Stimulated activated CD8-positive, alpha-beta memory T cell treated with anti-CD3 and anti-CD28 coated beads, Interleukin-7, amount 100 ng/mL, for 1 hour (primary cell): ENCODE data around the gene ALG11.

Experiments
- DNase-seq, 2 donors: peaks; one replicate each; pipeline ENCODE4 v3.0.0-alpha.2; 2020; ENCODE audit warnings: low read depth in 2 of 2

ALG11 gene

DNA sequence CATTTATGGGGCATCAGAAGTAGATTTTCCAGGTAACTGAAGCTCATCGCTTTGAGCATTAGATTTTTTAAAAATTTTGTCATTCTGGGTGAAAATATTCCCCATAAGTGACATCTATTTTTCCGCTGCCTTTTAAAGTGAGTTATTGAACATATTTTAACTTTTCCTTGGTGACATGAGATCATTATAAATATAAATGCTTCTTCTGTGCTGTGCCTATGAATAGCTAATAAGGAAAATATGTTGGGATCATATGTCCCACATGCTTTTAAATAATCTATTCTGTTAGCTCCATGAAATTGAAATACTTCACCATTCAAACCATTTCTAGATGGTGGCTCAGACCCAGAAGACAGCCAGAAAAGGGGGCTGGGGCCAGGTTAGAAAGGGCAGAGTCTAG lies 15.0 kb upstream of the ALG11 start:
- no peak for DNase-seq

DNA sequence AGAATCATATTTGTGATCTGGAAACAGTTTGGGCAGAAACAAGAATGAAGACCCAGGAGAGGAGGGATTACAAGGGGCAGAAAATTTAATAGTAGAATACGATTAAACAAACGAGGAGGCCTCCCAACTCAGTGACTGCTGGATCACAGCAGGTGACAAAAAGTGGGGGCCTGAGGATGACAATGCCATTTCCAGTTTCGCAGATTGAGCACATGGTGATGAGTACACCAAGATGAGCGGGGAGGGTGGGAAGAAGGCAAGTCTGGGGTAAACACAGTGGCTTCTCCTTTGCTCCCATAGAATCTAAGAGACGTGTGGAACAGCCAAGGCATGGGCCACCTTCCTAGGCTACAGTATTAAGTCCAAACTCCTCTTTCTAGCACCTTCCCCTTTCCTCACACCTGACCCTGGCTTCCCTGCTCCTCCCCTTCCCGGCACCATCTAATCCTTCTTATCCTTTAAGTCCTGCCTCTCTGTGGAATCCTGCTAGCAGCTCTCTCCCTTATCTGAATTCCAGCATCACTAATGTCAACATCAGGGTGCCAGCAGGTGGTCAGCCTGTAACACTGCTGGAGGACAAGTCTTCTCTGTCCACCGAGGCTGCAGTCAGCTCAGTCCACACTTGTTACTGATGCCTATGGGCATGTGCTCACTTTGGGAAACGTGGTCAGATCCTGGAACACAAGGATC lies 14.4 kb upstream of the ALG11 start:
- no peak for DNase-seq

DNA sequence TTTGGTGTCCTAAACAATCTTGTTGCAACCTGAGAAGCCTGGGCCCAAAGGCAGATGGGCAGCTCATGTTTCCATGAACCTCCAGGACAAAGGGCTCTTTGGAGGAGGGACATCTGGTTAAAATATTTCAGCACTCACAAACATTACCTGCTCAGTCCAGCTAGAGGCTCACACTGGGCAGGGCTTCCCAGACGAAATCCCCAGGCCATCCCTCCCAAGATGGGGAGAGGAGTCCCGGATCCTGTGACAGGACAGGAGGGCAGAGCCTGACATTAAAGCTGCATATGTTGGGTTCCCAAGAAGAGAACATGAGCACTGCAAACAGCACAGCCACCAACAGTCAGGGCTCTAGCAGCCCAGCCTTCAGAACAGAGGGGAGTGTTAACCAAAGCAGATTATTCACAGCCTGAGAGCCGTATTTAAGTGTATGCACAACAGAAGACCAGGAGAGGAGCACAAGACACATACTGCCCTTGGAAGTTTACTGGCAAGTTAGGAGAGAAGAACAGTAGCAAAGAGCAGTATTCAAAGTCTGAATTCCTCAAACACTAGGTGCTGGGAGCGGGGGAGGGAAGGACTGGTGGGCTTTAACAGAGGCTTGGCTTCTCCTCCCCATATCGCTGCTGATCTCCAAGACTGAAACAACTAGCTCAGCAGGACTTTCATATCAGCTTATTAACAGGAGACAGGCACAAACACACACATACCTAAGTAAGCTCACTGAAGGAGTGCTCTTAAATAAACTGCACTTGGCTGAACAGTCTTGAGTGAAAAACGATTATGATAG lies 13.3 kb upstream of the ALG11 start:
- DNase-seq = no peak

DNA sequence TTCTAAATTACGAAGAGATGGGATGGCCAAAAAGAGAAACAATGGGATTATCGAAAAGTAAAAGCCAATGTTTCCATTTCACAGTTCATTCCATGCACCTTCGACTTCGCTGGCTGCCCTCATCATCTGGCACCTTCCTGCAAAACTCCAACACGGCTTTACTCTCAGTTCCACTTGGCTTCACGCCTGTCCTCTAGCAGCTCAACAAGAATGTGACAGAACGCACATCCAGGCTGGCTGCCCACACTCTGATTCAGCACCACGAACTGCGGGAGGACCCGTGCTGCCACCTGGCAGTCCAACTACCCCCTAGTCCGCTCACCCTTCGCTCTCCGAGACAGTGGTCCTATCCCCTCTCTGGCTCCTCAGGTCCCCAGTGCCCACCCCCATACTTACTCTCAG lies 12.7 kb upstream of the ALG11 start:
- no peak for DNase-seq

DNA sequence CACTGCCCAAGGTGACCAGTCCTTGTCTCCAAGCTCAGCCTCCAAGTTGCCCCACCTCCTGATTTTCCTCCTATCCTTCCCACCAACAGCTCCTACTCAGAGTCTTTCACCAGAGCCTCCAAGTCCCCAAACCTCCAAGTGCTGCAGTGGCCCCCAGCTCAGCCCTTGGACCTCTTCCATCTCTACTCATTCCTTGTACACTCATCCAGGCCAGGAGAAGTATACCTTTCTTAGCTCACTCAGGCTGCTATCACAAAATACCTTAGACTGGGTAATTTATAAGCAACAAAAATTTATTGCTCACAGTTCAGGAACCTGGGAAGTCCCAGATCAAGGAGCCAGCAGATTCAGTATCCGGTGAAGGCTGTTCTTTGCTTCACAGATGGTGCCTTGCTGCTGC lies 12.3 kb upstream of the ALG11 start:
- DNase-seq = no peak

DNA sequence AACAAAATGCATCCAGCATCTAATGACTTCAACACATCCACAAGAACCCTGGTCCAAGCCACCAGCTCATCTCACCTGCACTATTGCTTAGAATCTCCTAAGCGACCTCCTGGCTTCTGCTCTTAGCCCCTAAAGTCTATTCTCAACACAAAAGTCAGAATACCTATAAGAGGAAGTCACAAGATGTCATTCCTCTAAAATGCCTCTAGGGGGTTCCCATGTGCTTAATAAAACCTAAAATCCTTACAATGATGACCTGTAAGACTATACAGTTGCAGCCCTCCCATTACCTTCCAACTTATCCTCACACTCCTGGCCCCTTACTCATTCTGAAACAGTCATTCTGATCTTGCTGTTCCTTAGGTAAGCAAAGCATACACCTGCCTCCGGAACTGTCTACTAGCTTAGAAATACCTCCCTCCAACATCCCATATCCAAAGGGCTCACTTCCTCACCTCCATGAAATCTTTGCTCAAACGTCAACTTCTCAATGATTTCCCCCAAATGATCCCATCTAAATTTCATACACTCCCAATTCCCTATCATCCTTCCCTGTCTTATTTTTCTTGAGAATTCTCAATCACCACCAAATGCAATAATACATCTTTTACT lies 11.0 kb upstream of the ALG11 start:
- no peak for DNase-seq

DNA sequence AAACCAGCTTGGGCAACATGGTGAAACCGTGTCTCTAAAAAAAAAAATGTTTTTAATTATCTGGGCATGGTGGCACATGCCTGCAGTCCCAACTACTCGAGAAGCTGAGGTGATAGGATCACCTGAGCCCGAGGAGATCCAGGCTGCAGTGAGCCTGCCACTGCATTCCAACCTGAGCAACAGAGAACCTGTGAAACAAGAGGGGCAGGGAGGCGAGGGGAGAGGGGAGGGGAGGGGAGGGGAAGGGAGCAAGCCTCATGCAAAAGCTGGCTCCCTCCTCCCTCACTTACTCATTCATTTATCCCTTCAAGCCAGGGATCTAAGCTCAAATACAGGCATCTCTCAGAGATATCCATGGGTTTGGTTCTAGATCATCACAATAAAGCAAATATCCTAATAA lies 9.8 kb upstream of the ALG11 start:
- no peak for DNase-seq

DNA sequence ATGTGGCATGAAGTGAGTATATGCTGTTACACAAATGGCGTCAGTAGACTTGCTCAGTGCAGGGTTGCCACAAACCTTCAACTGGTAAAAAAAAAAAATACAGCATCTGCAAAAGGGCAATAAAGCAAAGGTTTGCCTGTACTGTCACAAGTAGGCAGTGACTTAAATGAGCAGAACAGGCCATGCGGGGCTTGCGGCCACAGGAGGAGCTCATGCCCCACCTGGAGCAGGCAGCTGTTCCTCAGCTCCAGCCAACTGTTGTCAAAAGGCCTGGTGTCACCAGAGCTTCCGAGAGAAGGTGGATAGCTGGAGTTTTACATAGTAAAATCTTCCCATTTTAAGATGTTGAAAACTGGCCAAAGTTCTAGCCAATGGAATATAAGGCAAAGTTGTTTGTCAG lies 8.7 kb upstream of the ALG11 start:
- DNase-seq = no peak

DNA sequence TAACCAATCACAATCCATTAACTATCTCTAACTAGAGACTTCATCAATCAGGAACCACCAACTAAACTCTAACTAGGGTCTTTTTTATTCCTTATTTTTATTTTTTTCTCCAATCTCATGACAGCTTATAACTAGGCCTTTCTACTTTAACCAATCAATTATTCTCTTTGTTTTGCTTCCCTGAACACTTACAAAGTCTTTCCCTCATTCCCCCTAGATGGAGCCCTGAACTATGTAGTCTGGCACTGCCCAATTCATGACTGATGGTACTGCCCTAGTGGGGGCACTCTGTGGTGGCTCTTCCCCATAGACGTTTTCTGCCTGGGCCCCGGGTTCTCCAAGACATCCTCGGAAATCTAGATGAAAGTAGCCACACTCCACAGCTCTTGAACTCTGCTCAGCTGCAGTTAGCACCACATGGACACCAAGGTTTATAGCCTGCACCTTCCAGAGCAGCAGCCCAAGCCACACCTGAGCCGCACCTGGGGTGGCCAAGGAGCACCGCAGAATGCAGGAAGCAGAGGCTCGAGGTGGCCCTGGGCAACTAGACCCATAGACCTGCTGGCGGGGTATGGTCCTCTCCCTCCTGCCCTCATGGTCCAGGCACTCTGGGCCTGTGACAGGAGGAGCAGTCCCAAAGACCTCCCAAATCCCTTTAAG lies 7.6 kb upstream of the ALG11 start:
- no peak for DNase-seq

DNA sequence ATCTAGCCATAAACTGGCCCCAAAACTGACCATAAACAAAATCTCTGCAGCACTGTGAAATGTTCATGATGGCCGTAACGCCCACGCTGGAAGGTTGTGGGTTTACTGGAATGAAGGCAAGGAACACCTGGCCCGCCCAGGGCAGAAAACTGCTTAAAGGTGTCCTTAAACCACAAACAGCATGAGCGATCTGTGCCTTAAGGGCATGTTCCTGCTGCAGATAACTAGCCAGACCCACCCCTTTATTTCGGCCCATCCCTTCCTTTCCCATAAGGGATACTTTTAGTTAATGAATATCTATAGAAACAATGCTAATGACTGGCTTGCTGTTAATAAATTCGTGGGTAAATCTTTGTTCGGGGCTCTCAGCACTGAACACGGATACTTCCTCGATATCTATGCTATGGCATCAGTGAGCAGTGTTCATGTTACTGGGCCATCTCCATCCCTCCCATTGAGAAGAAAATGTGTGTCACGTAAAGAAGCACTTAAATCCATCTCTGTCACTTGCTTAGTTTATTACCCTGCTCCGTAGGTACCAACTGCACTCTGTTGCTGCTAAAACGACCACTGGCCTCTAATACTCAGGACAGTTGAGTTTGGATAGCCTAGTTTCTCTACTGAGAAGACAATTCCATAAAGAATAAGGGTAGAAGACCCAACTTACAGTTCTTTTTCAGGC lies 6.2 kb upstream of the ALG11 start:
- DNase-seq = no peak

DNA sequence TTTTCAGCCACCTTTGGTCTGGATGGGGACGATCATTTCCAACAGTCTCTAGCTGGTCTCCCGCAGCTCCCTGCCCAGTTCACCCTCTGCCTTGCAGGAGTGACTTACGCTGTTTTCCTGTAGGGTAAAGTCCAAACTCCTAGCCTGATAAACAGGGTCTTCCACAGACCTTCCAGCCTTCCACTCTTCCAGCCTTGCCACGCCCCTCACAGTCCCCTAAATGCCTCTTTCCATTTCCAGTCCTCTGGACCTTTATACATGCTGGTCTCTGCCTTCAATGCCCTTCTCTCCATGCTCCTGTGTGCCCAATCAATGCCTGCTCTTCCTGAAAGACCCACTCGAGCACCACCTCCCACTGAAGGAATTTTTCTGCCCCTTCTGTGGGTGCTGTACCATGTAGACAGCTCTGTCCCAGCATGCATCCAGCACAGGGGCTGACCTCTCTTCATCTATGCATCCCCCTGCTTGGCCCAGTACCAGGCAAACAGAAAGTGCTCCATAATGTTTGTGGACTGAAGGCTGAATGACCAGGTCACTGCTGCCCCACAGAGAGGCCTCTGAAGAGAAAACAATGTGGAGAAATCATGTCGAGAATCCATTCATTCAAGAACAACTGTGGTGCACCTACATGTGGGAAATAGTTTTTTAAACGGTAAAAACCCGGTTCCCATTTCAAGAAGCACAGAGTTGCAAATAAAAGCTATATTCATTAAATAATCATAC lies 5.5 kb upstream of the ALG11 start:
- no peak for DNase-seq

DNA sequence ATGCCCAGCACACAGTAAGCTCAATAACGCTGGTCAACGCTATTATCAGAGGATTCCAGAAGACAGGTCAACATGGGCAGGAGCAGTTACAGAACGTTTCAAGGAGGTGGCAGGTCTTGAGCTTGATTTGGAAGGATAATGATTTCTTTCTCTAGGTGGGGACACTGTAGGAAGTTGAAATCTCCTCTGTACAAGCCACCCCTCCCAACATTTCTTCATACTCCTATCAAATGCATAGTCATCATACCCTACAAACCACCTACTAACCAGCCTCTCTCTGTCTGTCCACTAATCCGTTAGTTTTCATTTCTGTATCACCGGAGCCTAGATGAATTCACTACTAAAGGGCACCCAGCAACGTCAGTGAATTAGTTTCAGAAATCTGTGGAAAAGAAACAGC lies 2.3 kb upstream of the ALG11 start:
- no peak for DNase-seq

DNA sequence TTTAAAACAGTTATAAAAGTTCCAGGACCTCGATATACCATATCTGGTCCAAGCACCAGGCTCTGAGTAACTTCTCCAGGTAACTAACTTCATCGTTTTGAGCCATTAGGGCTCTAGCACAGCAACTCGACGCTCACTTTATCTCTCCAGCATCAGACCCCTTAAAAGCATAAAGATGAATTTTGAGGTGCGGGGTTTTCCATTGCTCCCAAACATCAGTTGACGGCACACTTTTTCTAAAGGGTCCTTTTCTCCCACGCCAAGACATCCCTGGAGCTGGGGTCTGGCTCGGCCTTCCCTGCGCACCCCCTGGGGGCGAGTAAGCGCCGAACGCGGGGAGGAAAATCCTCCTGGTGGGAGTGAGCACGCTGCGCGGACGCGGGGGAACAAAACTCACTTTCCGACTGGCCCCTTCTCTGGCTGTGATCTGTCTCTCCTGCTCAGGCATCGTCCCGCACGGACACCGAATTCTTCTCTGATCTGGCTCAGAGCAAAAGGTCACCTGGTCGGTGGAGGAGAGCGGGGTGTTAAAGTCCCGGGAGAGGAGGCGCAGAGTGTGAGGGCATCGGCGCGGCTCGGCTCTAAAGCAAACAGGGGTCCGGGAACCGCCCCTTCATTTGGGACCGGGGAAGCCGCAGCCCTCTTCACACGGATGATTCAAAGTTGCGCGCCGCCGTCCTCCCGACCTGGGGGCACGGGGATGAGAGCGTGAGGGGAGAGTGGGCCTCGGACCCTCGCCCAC lies 1.1 kb upstream of the ALG11 start, which contains the start of gene ATP7B:
Gene ATP7B (minus strand): TSS at position 561 of the 742 bp plus-strand sequence. CDS start 113 bp downstream, at position 448.
- no peak for DNase-seq

DNA sequence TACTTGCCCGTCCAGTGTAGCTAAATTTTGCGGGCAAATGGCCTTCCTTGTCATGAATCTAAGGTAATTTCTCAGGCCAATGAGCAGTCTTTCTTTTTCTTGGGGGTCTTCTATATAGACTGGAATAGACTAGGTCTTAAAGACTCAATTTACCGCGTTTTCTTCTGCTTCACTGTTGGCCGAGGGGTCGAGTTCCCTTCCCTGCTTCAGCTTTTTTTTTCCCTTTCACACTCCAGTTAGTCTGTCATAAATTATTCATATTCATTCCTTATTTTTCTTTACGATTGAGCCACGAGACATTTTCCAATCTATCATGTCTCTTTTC lies 276 bp downstream of the ALG11 start:
- no peak for DNase-seq

DNA sequence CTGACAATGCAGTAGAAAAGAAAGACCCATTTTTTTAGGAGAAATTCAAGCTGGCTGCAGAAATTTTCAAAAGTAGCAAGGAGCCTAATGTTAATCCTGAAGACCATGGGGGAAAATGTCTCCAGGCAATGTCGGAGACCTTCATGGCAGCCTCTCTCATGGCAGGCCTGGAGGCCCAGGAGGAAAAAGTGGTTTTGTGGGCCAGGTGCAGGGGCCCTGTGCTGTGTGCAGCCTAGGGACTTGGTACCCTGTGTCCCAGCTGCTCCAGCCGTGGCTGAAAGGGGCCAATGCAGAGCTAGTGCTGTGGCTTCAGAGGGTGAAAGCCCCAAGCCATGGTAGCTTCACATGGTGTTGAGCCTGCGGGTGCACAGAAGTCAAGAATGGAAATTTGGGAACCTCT lies 4.1 kb downstream of the ALG11 start:
- DNase-seq = no peak

DNA sequence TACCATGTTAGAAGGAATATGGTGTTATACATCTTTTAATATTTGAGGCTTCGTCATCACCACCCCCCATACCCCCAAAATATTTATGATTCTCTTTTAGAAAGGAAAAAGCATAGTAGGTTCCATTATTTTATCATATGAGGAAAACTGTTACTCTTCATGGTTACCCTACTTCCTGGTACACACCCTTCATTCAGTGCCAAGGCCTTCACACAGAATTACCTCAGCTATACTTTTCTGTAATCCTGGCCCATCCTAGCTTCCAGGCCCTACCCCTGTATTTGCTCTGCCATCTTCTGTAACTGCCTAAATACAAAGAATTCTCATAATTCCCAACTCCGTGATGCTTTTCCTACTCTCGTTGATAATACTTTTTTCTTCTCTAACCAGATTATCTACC lies 8.0 kb downstream of the ALG11 start:
- no peak for DNase-seq

DNA sequence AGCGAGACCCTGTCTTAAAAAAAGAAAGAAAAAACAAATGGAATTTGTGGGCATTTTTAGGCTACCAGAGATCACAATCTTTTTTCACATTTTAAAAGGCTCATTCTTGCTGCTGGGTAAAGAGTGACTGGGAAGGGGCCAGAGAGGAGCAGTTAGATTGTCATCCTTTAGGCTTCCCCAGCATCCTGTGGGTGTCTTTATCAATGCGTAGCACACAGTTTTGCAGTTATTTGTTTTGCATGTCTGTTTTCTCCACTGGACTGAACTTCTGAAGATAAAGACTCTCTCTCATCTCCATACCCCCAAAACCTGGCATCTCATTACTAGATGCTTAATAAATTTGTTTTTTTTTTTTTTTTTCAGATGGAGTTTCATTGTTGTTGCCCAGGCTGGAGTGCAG lies 10.2 kb downstream of the ALG11 start:
- no peak for DNase-seq

DNA sequence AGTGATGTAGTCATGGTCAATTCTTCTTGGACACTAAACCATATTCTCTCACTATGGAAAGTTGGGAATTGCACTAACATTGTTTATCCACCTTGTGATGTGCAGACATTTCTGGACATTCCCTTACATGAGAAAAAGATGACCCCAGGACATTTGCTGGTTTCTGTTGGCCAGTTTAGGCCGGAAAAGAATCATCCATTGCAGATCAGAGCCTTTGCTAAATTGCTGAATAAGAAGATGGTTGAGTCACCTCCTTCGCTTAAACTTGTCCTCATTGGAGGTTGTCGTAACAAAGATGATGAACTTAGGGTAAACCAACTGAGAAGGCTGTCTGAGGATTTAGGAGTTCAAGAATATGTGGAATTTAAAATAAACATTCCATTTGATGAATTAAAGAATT lies 12.3 kb downstream of the ALG11 start, which contains the start of gene UTP14C:
Gene UTP14C (plus strand): TSS at position 211 of the 400 bp plus-strand sequence. CDS start 4,114 bp downstream, outside the sequence.
- no peak for DNase-seq

DNA sequence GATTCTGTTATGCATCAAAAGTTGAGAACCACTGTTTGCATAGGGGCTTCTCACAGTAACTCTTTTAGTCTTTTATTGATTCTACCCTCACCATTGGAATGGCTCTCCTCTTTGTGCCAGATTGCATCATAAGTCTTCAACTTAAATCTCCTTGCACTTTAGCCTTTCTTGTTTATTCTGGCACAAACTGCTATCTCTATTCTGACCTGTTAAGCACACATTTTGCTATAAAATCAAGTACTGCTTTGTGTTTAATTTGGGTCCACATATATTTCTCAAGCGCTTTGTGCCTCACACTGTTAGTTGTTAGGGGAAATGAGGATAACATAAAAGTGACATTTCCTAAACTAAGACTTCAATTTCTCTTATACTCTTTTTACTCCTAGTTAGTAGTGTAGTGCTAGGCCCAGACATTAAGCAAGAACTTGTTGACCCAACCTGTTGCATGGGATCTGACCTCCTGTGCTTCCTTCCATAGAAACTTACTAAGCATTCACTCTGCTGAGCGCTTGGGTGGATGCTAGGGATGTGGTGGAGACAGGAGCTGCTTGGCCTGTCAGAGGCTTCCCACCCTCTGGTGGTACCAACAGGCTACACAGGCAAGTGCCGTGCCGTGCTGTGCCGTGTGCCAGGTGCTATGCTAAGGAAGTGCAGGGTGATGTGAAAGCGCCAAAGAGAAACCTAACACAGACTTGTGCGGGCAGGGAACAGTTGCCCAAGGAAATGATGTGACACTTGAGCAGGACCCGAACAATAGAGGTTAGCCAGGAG lies 13.5 kb downstream of the ALG11 start:
- no peak for DNase-seq

DNA sequence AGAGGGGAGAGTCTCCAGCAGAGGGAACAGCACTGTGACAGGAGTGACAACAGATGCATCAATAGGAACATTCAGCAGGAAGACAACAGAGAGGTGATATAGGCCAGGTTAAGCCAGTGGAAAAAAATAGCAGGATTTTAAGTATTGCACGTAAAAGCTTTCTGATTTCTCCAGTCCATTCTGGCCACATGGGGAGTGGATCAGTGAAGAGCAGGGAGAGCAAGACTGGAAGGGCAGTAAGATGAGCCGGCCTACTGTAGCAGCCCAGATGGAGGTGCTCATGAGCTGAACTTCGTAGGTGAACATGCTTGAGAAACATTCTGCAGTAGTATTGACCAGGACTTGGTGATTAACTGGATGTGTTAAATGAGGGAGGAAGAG lies 14.0 kb downstream of the ALG11 start:
- no peak for DNase-seq
